Activated CD4-positive, alpha-beta T cell treated with anti-CD3 and anti-CD28 coated beads, Interleukin-2, amount 50 U/mL, for 24 hours (primary cell): ENCODE results near the gene PCDHGC3.

Experiments used
- DNase-seq, 2 donors: peaks; one replicate each; pipeline ENCODE4 v3.0.0-alpha.2; 2020; ENCODE audit warnings: low read depth in 1 of 2, low spot score in 1 of 2

Gene PCDHGC3

GRCh38 chr5:141521244-141521781 lies 45.5 kb downstream of the PCDHGC3 start:
- DNase-seq, result no peak

- no peak for DNase-seq
Measured at GRCh38 chr5:141522301-141522700, 46.5 kb downstream of the PCDHGC3 start.

GRCh38 chr5:141523991-141524390 lies 48.2 kb downstream of the PCDHGC3 start:
- DNase-seq, result no peak

GRCh38 chr5:141524604-141525597 lies 49.1 kb downstream of the PCDHGC3 start:
- DNase-seq, result no peak

- no peak for DNase-seq
Measured at GRCh38 chr5:141525653-141526052, 49.9 kb downstream of the PCDHGC3 start.

GRCh38 chr5:141527426-141527825 lies 51.7 kb downstream of the PCDHGC3 start:
- DNase-seq, result no peak
